Measurements from ENCODE around the gene LRRC75A. TPM values are rescaled to one million over a fixed set of nuclear protein-coding genes. Genes with fewer than 3 reads are reported as not detected.
"Not testable (repeated sequence)": the region's sequence is repeated elsewhere in the genome, so short reads cannot be mapped to it uniquely, and the experiment has no call there.

LRRC75A gene
- total RNA-seq, 1 donor from 2014 or later: 2.0 TPM

GRCh38 chr17:16406742-16407674 is 85.0 kb downstream of the LRRC75A start:
- DNase-seq (ENCODE audit: low read depth, low spot score): no peak

GRCh38 chr17:16403847-16404246 is 88.1 kb downstream of the LRRC75A start:
- not testable (repeated sequence) for DNase-seq (ENCODE audit: low read depth, low spot score)

- DNase-seq (ENCODE audit: low read depth, low spot score): no peak
These were observed 93.4 kb downstream of the LRRC75A start for GRCh38 chr17:16398270-16399267.

- DNase-seq (ENCODE audit: low read depth, low spot score): not testable (repeated sequence)
These were observed 95.3 kb downstream of the LRRC75A start for GRCh38 chr17:16396693-16397092.

- not testable (repeated sequence) for DNase-seq (ENCODE audit: low read depth, low spot score)
These were observed 96.1 kb downstream of the LRRC75A start for GRCh38 chr17:16395887-16396286.

GRCh38 chr17:16392491-16392890 is 99.5 kb downstream of the LRRC75A start:
- DNase-seq (ENCODE audit: low read depth, low spot score): not testable (repeated sequence)

Other genes with a start within 250 kb of the LRRC75A start
- 14.8 and 51.0 TPM in 2 replicates for gene CENPV, start 138.7 kb downstream of the LRRC75A start, total RNA-seq
- gene UBB, start 111.1 kb downstream of the LRRC75A start, total RNA-seq: 2,277 and 2,435 TPM in 2 replicates
- 10.4 and 24.3 TPM in 2 replicates for gene TRPV2, start 76.6 kb downstream of the LRRC75A start, total RNA-seq
- gene ZNF287, start 77.0 kb upstream of the LRRC75A start, total RNA-seq: 4.0 and 4.2 TPM in 2 replicates
- 3.9 and 4.4 TPM in 2 replicates for gene ZNF624, start 161.7 kb upstream of the LRRC75A start, total RNA-seq
- 2.6 and 7.2 TPM in 2 replicates for gene CCDC144A, start 198.0 kb upstream of the LRRC75A start, total RNA-seq

Measured in pulmonary artery endothelial cell (primary cell).